Measurements from ENCODE around the gene PIK3CD.
A peak's percentile ranks its signal among the peaks of the same experiment; 100 is the strongest.
"Not testable (repeated sequence)": the region's sequence is repeated elsewhere in the genome, so short reads cannot be mapped to it uniquely, and the experiment has no call there.

Gene PIK3CD

DNA sequence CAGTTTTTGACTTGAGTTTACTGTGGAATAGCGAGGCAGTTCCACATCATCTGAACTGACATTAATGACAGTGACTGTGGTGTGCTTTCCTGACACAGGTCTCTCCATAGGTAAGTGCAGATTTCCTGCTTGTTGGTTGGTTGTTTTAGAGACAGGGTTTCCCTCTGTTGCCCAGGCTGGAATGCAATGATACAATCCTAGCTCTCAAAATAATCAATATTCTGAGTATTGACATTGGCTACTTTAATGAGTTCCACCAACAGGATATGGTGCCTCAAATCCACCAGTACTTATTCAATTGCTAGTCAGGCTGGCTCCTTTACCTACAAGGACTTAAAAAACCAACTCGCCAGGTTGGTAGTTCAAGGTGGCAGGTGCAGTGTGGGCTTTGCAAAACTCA is 108.4 kb downstream of the PIK3CD start:
- Histone ChIP-seq H3K4me3 (ENCODE audit: low read depth, low read length) (no peak overlapping the region), H3K4me1 (ENCODE audit: control insufficient read depth in 1 of 2, insufficient read depth in 2 of 2, low read length in 2 of 2) (peaks cover 0 to 4% of the 10 kb centered on the region in 2 experiments), H3K27ac (ENCODE audit: low read depth, low read length) (no peak overlapping the region)

DNA sequence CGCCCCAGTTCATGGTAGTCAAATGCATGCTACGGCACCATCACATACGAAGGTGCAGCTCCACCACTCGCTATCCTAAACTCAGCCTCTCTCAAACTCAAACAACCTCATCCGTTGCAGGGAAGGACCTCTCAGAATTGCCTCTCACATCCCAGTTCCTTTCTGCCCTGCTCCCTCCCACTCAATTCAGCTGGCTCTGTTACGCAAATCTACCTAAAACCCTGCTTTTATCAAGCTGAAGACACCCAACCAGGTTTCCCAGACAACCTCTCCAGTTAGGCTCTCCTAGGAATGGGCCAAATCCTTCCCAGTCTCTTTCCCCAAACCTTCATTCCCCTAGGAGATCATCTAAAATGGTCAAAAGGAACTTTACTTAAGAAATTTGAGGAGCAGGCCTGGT is 109.3 kb downstream of the PIK3CD start:
- WGBS (ENCODE audit: extremely low coverage, insufficient coverage, insufficient read length): no CpG with 5 or more reads among the region's 6 CpGs
- Histone ChIP-seq H3K36me3 (ENCODE audit: control insufficient read depth in 1 of 2, insufficient read depth in 2 of 2, low read length in 2 of 2) (peaks cover 2 to 3% of the 10 kb centered on the region in 2 experiments), H4K8ac (ENCODE audit: low read depth, low read length) (no peak overlapping the region), H3K4me1 (ENCODE audit: control insufficient read depth in 1 of 2, insufficient read depth in 2 of 2, low read length in 2 of 2) (no peaks in the 10 kb centered on the region), H2BK12ac (ENCODE audit: low read length) (no peak overlapping the region), H3K14ac (ENCODE audit: low read length) (no peak overlapping the region), H3K9me3 (ENCODE audit: insufficient read depth, low read depth, low read length) (no peaks in the 10 kb centered on the region), H3K4ac (ENCODE audit: low read depth, low read length) (no peak overlapping the region), H3K79me2 (ENCODE audit: control insufficient read depth, insufficient read depth, low read length, poor library complexity) (no peaks in the 10 kb centered on the region), H3K4me3 (ENCODE audit: low read depth, low read length) (no peak overlapping the region), H4K91ac (ENCODE audit: low read depth, low read length) (no peak overlapping the region), H4K12ac (ENCODE audit: low read depth, low read length) (peak overlapping the region; percentile 18), H3K4me2 (ENCODE audit: low read length) (no peak overlapping the region), H3K27me3 (ENCODE audit: insufficient read depth, low read length) (no peaks in the 10 kb centered on the region), H3K27ac (ENCODE audit: low read depth, low read length) (no peak overlapping the region), H3K79me1 (ENCODE audit: low read length) (no peaks in the 10 kb centered on the region), H2BK5ac (ENCODE audit: low read depth, low read length, poor library complexity) (no peak overlapping the region), H3K18ac (ENCODE audit: low read length) (no peak overlapping the region), H3K9ac (ENCODE audit: low read length) (no peak overlapping the region), H2AFZ (ENCODE audit: insufficient read depth, low read length, poor library complexity) (no peak overlapping the region), H2AK5ac (ENCODE audit: low read length) (no peak overlapping the region), H2BK120ac (ENCODE audit: insufficient read depth, low read length, poor library complexity) (no peak overlapping the region), H3K23ac (ENCODE audit: low read length) (no peak overlapping the region)
- DNase-seq: no peak

More for the DNA sequence above, 108.4 kb downstream of the PIK3CD start:
- no CpG with 5 or more reads among the region's 2 CpGs for WGBS (ENCODE audit: extremely low coverage, insufficient coverage, insufficient read length)
- Histone ChIP-seq H3K36me3 (ENCODE audit: control insufficient read depth in 1 of 2, insufficient read depth in 2 of 2, low read length in 2 of 2) (peaks cover 2 to 3% of the 10 kb centered on the region in 2 experiments), H3K79me2 (ENCODE audit: control insufficient read depth, insufficient read depth, low read length, poor library complexity) (no peaks in the 10 kb centered on the region), H2AFZ (ENCODE audit: insufficient read depth, low read length, poor library complexity) (no peak overlapping the region), H3K4ac (ENCODE audit: low read depth, low read length) (no peak overlapping the region), H4K12ac (ENCODE audit: low read depth, low read length) (no peak overlapping the region), H4K91ac (ENCODE audit: low read depth, low read length) (no peak overlapping the region), H3K27me3 (ENCODE audit: insufficient read depth, low read length) (no peaks in the 10 kb centered on the region), H2BK12ac (ENCODE audit: low read length) (no peak overlapping the region), H3K23ac (ENCODE audit: low read length) (no peak overlapping the region), H3K9me3 (ENCODE audit: insufficient read depth, low read depth, low read length) (no peaks in the 10 kb centered on the region), H3K9ac (ENCODE audit: low read length) (no peak overlapping the region), H3K18ac (ENCODE audit: low read length) (no peak overlapping the region), H3K79me1 (ENCODE audit: low read length) (no peaks in the 10 kb centered on the region), H3K14ac (ENCODE audit: low read length) (no peak overlapping the region), H3K4me2 (ENCODE audit: low read length) (no peak overlapping the region), H2BK5ac (ENCODE audit: low read depth, low read length, poor library complexity) (no peak overlapping the region), H2BK120ac (ENCODE audit: insufficient read depth, low read length, poor library complexity) (no peak overlapping the region), H4K8ac (ENCODE audit: low read depth, low read length) (no peak overlapping the region), H2AK5ac (ENCODE audit: low read length) (no peak overlapping the region)
- no peak for DNase-seq

DNA sequence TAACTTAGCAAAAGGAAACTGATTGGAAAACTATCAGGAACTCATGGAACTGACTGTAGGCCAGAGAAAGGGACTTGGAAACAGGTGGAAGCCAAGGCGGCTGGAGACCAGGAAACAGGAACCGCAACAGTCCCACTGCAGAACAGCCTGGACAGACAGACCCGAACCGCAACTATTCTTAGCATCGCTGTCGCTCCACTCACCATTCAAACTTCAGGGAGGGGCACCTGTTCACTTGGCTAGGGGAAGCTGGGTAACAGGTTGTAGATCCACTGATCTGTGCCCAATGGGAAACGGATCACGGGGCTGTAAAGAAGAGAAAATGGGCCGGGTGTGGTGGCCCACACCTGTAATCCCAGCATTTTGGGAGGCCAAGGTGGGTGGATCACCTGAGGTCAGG is 110.3 kb downstream of the PIK3CD start:
- Histone ChIP-seq H3K27ac (ENCODE audit: low read depth, low read length) (no peak overlapping the region), H3K79me1 (ENCODE audit: low read length) (no peaks in the 10 kb centered on the region), H3K4me3 (ENCODE audit: low read depth, low read length) (no peak overlapping the region), H3K18ac (ENCODE audit: low read length) (no peak overlapping the region), H3K14ac (ENCODE audit: low read length) (no peak overlapping the region), H3K36me3 (ENCODE audit: control insufficient read depth in 1 of 2, insufficient read depth in 2 of 2, low read length in 2 of 2) (peaks cover 2 to 3% of the 10 kb centered on the region in 2 experiments), H3K9me3 (ENCODE audit: insufficient read depth, low read depth, low read length) (no peaks in the 10 kb centered on the region), H4K91ac (ENCODE audit: low read depth, low read length) (no peak overlapping the region), H3K9ac (ENCODE audit: low read length) (no peak overlapping the region), H2AFZ (ENCODE audit: insufficient read depth, low read length, poor library complexity) (no peak overlapping the region), H2AK5ac (ENCODE audit: low read length) (no peak overlapping the region), H2BK120ac (ENCODE audit: insufficient read depth, low read length, poor library complexity) (no peak overlapping the region), H2BK12ac (ENCODE audit: low read length) (no peak overlapping the region), H3K27me3 (ENCODE audit: insufficient read depth, low read length) (no peaks in the 10 kb centered on the region), H4K8ac (ENCODE audit: low read depth, low read length) (no peak overlapping the region), H3K23ac (ENCODE audit: low read length) (no peak overlapping the region), H2BK5ac (ENCODE audit: low read depth, low read length, poor library complexity) (no peak overlapping the region), H3K4me1 (ENCODE audit: control insufficient read depth in 1 of 2, insufficient read depth in 2 of 2, low read length in 2 of 2) (no peaks in the 10 kb centered on the region), H4K12ac (ENCODE audit: low read depth, low read length) (no peak overlapping the region), H3K4me2 (ENCODE audit: low read length) (no peak overlapping the region), H3K4ac (ENCODE audit: low read depth, low read length) (no peak overlapping the region), H3K79me2 (ENCODE audit: control insufficient read depth, insufficient read depth, low read length, poor library complexity) (no peaks in the 10 kb centered on the region)
- no CpG with 5 or more reads among the region's 9 CpGs for WGBS (ENCODE audit: extremely low coverage, insufficient coverage, insufficient read length)
- no peak for DNase-seq

- H2BK5ac ChIP-seq (ENCODE audit: low read depth, low read length, poor library complexity); H4K8ac ChIP-seq (ENCODE audit: low read depth, low read length); H3K27ac ChIP-seq (ENCODE audit: low read depth, low read length); H2AK5ac ChIP-seq (ENCODE audit: low read length); H3K18ac ChIP-seq (ENCODE audit: low read length); H3K27me3 ChIP-seq (ENCODE audit: insufficient read depth, low read length); H3K14ac ChIP-seq (ENCODE audit: low read length); H3K4me2 ChIP-seq (ENCODE audit: low read length); H3K4me3 ChIP-seq (ENCODE audit: low read depth, low read length); H2BK120ac ChIP-seq (ENCODE audit: insufficient read depth, low read length, poor library complexity); H3K79me2 ChIP-seq (ENCODE audit: control insufficient read depth, insufficient read depth, low read length, poor library complexity); H3K9me3 ChIP-seq (ENCODE audit: insufficient read depth, low read depth, low read length); DNase-seq; H2BK12ac ChIP-seq (ENCODE audit: low read length); H2AFZ ChIP-seq (ENCODE audit: insufficient read depth, low read length, poor library complexity); H3K23ac ChIP-seq (ENCODE audit: low read length); H3K36me3 ChIP-seq (ENCODE audit: control insufficient read depth in 1 of 2, insufficient read depth in 2 of 2, low read length in 2 of 2); H3K4ac ChIP-seq (ENCODE audit: low read depth, low read length); H3K4me1 ChIP-seq (ENCODE audit: control insufficient read depth in 1 of 2, insufficient read depth in 2 of 2, low read length in 2 of 2); H3K9ac ChIP-seq (ENCODE audit: low read length); H4K91ac ChIP-seq (ENCODE audit: low read depth, low read length); H3K79me1 ChIP-seq (ENCODE audit: low read length); H4K12ac ChIP-seq (ENCODE audit: low read depth, low read length): not testable (repeated sequence)
- WGBS (ENCODE audit: extremely low coverage, insufficient coverage, insufficient read length): no CpG with 5 or more reads among the region's 25 CpGs
Measured at GRCh38 chr1:9762446-9762845, 110.9 kb downstream of the PIK3CD start.
